Aorta (tissue), 4 donors: ENCODE measurements around the gene USP16. TPM values are rescaled to one million over a fixed set of nuclear protein-coding genes. Genes with fewer than 3 reads are reported as not detected.

ENCODE experiments used
- polyA plus RNA-seq, 2 donors: library from polyadenylated mRNA; stranded (reverse); fragments of 200-250 nt; gene quantifications; one replicate each; pipeline ENCODE4 v1.2.3, GENCODE V29; 2013
- total RNA-seq, 2 donors: library from RNA; stranded (reverse); fragmentation: NEBNext Ultra II Directional; extraction: Animal tissue kit (Norgen Biotek cat#: 25700); gene quantifications; one replicate each; pipeline ENCODE4 v1.2.1, GENCODE V29; 2021
- donor health status: healthy with polysubstance abuse.
- donor health status: Bipolar disorder and iron deficiency.
- donor health status: DM: no; HTN: no; CAD: no.
- donor health status: DM: yes; HTN: yes; CAD: no.

Gene USP16
- total and polyA plus RNA-seq, 4 donors: 33.8 to 42.8 (median 39.3) TPM

Other genes with a start within 250 kb of the USP16 start
- gene LTN1, start 31.8 kb upstream of the USP16 start, total RNA-seq: 10 to 100 TPM; 34.4 to 36.8 TPM
- gene LTN1, start 31.8 kb upstream of the USP16 start, polyA plus RNA-seq: 1 to 10 TPM; 2.9 to 9.6 TPM
- gene RWDD2B, start 5.3 kb upstream of the USP16 start, total RNA-seq: 10 to 100 TPM; 13.9 to 16.1 TPM
- 10 to 100 TPM; 26.7 to 27.2 TPM for gene RWDD2B, start 5.3 kb upstream of the USP16 start, polyA plus RNA-seq
- 100 to 1,000 TPM in 1 of 2 donors, 10 to 100 TPM in 1; 88.7 to 129 TPM for gene CCT8, start 49.0 kb downstream of the USP16 start, total RNA-seq
- gene CCT8, start 49.0 kb downstream of the USP16 start, polyA plus RNA-seq: 100 to 1,000 TPM; 106 to 130 TPM
- 10 to 100 TPM; 33.0 to 84.6 TPM for gene MAP3K7CL, start 106.0 kb downstream of the USP16 start, total RNA-seq
- 10 to 100 TPM; 19.4 to 33.4 TPM for gene MAP3K7CL, start 106.0 kb downstream of the USP16 start, polyA plus RNA-seq